GM23338 (cell line): ENCODE results near the gene TENM4.

Experiments used
- EZH2 ChIP-seq: fragments of 200-600 bp; sonication (generic); IDR thresholded peaks from one replicate; pipeline ENCODE4 v1.8.0; 2017; ENCODE audit warnings: antibody characterized with exemption, mild to moderate bottlenecking, low read depth; ENCODE audit not compliant: unreplicated experiment
- EZH2phosphoT487 ChIP-seq: fragments of 200-600 bp; sonication (generic); IDR thresholded peaks from one replicate; pipeline ENCODE4 v1.8.1; 2018; ENCODE audit warnings: antibody characterized with exemption; ENCODE audit not compliant: unreplicated experiment

DNA sequence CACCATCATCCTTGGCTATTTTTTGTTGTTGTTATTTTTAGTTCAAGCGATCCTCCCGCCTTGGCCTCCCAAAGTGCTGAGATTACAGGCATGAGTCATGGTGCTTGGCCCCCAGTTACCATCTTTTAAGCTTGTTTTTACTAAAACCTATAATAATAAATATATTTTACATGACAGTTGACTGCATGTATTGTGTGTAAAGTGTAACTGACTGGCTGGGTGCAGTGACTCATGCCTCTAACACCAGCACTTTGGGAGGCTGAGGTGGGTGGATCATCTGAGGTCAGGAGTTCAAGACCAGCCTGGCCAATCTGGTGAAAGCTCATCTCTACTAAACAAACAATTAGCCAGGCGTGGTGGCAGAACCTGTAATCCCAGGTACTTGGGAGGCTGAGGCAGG is 386.2 kb downstream of the TENM4 start:
- TF ChIP-seq EZH2 (no peak), EZH2phosphoT487 (no peak)
